Ovary (tissue), 3 donors: ENCODE data around the gene GOLGA8Q.
"Not testable (repeated sequence)": the region's sequence is repeated elsewhere in the genome, so short reads cannot be mapped to it uniquely, and the experiment has no call there.

ENCODE experiments used
- POLR2A ChIP-seq: fragments of 450-650 bp; IDR thresholded peaks from one replicate; pipeline ENCODE4 v1.6.1; 2017; ENCODE audit warnings: antibody characterized with exemption, mild to moderate bottlenecking, moderate library complexity
- TF ChIP-seq, protein P1 (sequence below), 3 donors: fragments of 450-650 bp in 2 of 3; fragments of 200-600 bp in 1 of 3; IDR thresholded peaks; one replicate each; pipeline versions ENCODE4 v1.5.1 to v1.8.0; 2016 to 2022; ENCODE audit warnings: antibody characterized with exemption in 3 of 3, mild to moderate bottlenecking in 1 of 3
- donor health status: DM: no; HTN: no; CAD: no.

DNA sequence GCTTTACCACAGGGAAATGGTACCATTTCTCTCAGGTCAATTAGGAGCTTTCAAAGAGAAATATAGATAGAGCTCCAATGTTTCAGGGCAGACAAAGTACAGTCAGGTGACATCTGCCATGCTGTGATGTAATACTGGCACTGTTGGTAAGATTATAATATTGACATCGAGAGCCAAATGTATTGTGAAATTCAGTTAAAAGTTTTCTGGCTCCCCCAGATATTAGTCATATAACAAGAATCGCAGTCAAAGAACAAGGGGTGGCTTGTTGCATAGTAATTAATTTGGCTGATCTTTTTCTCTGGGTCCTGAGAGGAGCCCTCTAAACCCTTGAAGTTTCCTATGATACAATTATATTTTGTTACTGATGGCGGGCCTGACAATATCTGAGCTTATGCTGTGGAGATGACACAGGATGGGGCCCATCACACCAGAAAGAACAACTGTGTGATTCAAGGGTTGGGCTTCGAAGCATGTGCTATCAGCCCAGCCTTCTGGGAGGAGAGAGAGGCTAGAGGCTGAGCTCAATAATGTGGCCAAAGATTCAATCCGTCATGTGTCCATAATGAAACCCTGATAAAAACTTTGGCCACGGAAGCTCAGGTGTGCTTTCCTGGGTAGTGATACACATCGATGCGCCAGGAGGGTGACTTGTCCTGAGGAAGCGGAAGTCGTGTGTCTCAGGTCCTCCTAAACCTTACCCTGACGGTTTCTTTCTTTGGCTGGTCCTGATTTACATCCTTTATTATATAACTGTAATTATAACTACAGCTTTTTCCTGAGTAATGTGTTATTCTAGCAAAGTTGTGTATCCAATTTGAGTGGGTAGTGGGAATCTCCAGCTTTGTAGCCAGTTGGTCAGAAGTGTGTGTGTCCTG, 48.7 kb upstream of the GOLGA8Q start:
- TF ChIP-seq, protein P1, sequence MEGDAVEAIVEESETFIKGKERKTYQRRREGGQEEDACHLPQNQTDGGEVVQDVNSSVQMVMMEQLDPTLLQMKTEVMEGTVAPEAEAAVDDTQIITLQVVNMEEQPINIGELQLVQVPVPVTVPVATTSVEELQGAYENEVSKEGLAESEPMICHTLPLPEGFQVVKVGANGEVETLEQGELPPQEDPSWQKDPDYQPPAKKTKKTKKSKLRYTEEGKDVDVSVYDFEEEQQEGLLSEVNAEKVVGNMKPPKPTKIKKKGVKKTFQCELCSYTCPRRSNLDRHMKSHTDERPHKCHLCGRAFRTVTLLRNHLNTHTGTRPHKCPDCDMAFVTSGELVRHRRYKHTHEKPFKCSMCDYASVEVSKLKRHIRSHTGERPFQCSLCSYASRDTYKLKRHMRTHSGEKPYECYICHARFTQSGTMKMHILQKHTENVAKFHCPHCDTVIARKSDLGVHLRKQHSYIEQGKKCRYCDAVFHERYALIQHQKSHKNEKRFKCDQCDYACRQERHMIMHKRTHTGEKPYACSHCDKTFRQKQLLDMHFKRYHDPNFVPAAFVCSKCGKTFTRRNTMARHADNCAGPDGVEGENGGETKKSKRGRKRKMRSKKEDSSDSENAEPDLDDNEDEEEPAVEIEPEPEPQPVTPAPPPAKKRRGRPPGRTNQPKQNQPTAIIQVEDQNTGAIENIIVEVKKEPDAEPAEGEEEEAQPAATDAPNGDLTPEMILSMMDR (IDR thresholded peaks at IDR 0.05): not testable (repeated sequence)
- not testable (repeated sequence) for TF ChIP-seq POLR2A
